Astrocyte (in vitro differentiated cells and primary cell): Measurements from ENCODE around the gene GBP5.

Source experiments
- CTCF ChIP-seq: IDR thresholded peaks from 2 replicates; pipeline ENCODE4 v1.5.1; 2011; ENCODE audit warnings: low read depth, mild to moderate bottlenecking, inconsistent platforms, low read length, moderate library complexity; ENCODE audit not compliant: insufficient read depth
- EZH2 ChIP-seq: IDR thresholded peaks from 2 replicates; pipeline ENCODE4 v1.6.1; 2012; ENCODE audit warnings: mild to moderate bottlenecking, low read length, inconsistent platforms; ENCODE audit not compliant: insufficient read depth

- TF ChIP-seq CTCF (no peak), EZH2 (no peak)
Measured at GRCh38 chr1:89295187-89295586, 22.5 kb upstream of the GBP5 start.
